GM21390 (cell line): ENCODE data around the gene EIF3I.

Experiments used
- ATAC-seq: cut with Tn5 transposase; IDR thresholded peaks from one replicate; pipeline ENCODE4 v1.9.1; 2021; ENCODE audit not compliant: unreplicated experiment

The EIF3I gene

GRCh38 chr1:32197837-32198236, 24.4 kb upstream of the EIF3I start:
- ATAC-seq = no peak

GRCh38 chr1:32198237-32199042, 23.8 kb upstream of the EIF3I start:
- ATAC-seq = no peak

- ATAC-seq = no peak
Observed at GRCh38 chr1:32199043-32199716, 23.0 kb upstream of the EIF3I start.

- no peak for ATAC-seq
Observed at GRCh38 chr1:32199717-32200072, 22.5 kb upstream of the EIF3I start.

GRCh38 chr1:32200226-32201010, 21.8 kb upstream of the EIF3I start, which contains the start of gene CCDC28B:
Gene CCDC28B, plus strand, starts transcription at chr1:32200595. Its CDS starts 1,341 bp downstream, at chr1:32201936.
- peak; percentile 24 for ATAC-seq

- peak; percentile 39 for ATAC-seq
Observed at GRCh38 chr1:32201011-32201855, 21.0 kb upstream of the EIF3I start.

- ATAC-seq = no peak
Observed at GRCh38 chr1:32204943-32205361, 17.3 kb upstream of the EIF3I start.

GRCh38 chr1:32205401-32206370, 16.5 kb upstream of the EIF3I start, which contains the start of gene IQCC:
Gene IQCC, plus strand, starts transcription at chr1:32205671. Its CDS starts 11 bp downstream, at chr1:32205682.
- peak; percentile 40 for ATAC-seq

GRCh38 chr1:32208469-32208868, 13.7 kb upstream of the EIF3I start:
- no peak for ATAC-seq

GRCh38 chr1:32208891-32209328, 13.3 kb upstream of the EIF3I start, which contains the start of gene DCDC2B:
Gene DCDC2B, plus strand, starts transcription at chr1:32209089. Its CDS starts 5 bp downstream, at chr1:32209094.
- ATAC-seq = no peak

- no peak for ATAC-seq
Observed at GRCh38 chr1:32215629-32216480, 6.4 kb upstream of the EIF3I start.

GRCh38 chr1:32216566-32216965, 5.6 kb upstream of the EIF3I start:
- ATAC-seq = no peak

GRCh38 chr1:32219022-32219421, 3.2 kb upstream of the EIF3I start:
- no peak for ATAC-seq

GRCh38 chr1:32220746-32221580, 1.2 kb upstream of the EIF3I start:
- ATAC-seq = no peak

GRCh38 chr1:32221581-32221979, 627 bp upstream of the EIF3I start:
- ATAC-seq = no peak

GRCh38 chr1:32223683-32224082, 1.5 kb downstream of the EIF3I start:
- ATAC-seq = no peak

- no peak for ATAC-seq
Observed at GRCh38 chr1:32224285-32224684, 2.1 kb downstream of the EIF3I start.
